ENCODE data around the gene NIPAL3.
"Not testable (repeated sequence)": the region's sequence is repeated elsewhere in the genome, so short reads cannot be mapped to it uniquely, and the experiment has no call there.

DNA sequence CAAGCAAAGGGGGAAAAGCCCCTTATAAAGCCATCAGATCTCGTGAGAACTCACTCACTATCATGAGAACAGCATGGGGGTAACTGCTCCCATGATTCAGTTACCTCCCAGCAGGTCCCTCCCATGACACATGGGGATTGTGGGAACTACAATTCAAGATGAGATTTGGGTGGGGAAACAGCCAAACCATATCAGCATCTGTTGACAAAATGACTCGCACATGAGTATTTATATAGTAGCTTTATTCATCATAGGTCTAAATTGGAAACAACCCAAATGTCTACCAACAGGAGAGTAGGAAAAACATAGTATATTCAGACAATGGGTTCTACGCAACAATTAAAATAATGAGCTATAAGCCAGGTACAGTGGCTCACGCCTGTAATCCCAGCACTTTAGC is 46.5 kb downstream of the NIPAL3 start:
- not testable (repeated sequence) for TF ChIP-seq GLIS3 (CRISPR knock-in tag; IDR thresholded peaks at IDR 0.05); ARNTL (CRISPR knock-in tag; IDR thresholded peaks at IDR 0.05; ENCODE audit: borderline replicate concordance, low read depth); RARB (CRISPR knock-in tag; IDR thresholded peaks at IDR 0.05); BACH2 (CRISPR knock-in tag; IDR thresholded peaks at IDR 0.05; ENCODE audit: borderline replicate concordance); OSR1 (CRISPR knock-in tag; IDR thresholded peaks at IDR 0.05); ZFP3 (CRISPR knock-in tag; IDR thresholded peaks at IDR 0.05); TOX (CRISPR knock-in tag; IDR thresholded peaks at IDR 0.05; ENCODE audit: borderline replicate concordance); TCF4 (CRISPR knock-in tag; IDR thresholded peaks at IDR 0.05; ENCODE audit: borderline replicate concordance); ZFP30 (CRISPR knock-in tag; IDR thresholded peaks at IDR 0.05); ZC3H10 (CRISPR knock-in tag; IDR thresholded peaks at IDR 0.05)
- TF ChIP-seq, protein P1, sequence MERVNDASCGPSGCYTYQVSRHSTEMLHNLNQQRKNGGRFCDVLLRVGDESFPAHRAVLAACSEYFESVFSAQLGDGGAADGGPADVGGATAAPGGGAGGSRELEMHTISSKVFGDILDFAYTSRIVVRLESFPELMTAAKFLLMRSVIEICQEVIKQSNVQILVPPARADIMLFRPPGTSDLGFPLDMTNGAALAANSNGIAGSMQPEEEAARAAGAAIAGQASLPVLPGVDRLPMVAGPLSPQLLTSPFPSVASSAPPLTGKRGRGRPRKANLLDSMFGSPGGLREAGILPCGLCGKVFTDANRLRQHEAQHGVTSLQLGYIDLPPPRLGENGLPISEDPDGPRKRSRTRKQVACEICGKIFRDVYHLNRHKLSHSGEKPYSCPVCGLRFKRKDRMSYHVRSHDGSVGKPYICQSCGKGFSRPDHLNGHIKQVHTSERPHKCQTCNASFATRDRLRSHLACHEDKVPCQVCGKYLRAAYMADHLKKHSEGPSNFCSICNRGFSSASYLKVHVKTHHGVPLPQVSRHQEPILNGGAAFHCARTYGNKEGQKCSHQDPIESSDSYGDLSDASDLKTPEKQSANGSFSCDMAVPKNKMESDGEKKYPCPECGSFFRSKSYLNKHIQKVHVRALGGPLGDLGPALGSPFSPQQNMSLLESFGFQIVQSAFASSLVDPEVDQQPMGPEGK (CRISPR knock-in tag; IDR thresholded peaks at IDR 0.05; ENCODE audit: borderline replicate concordance) = not testable (repeated sequence)
- TF ChIP-seq, protein P2, sequence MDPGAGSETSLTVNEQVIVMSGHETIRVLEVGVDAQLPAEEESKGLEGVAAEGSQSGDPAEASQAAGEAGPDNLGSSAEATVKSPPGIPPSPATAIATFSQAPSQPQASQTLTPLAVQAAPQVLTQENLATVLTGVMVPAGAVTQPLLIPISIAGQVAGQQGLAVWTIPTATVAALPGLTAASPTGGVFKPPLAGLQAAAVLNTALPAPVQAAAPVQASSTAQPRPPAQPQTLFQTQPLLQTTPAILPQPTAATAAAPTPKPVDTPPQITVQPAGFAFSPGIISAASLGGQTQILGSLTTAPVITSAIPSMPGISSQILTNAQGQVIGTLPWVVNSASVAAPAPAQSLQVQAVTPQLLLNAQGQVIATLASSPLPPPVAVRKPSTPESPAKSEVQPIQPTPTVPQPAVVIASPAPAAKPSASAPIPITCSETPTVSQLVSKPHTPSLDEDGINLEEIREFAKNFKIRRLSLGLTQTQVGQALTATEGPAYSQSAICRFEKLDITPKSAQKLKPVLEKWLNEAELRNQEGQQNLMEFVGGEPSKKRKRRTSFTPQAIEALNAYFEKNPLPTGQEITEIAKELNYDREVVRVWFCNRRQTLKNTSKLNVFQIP (CRISPR knock-in tag; IDR thresholded peaks at IDR 0.05; ENCODE audit: borderline replicate concordance, low read depth) = not testable (repeated sequence)
- TF ChIP-seq, protein P3, sequence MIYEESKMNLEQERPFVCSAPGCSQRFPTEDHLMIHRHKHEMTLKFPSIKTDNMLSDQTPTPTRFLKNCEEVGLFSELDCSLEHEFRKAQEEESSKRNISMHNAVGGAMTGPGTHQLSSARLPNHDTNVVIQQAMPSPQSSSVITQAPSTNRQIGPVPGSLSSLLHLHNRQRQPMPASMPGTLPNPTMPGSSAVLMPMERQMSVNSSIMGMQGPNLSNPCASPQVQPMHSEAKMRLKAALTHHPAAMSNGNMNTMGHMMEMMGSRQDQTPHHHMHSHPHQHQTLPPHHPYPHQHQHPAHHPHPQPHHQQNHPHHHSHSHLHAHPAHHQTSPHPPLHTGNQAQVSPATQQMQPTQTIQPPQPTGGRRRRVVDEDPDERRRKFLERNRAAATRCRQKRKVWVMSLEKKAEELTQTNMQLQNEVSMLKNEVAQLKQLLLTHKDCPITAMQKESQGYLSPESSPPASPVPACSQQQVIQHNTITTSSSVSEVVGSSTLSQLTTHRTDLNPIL (CRISPR knock-in tag; IDR thresholded peaks at IDR 0.05; ENCODE audit: low read depth) = not testable (repeated sequence)
- TF ChIP-seq, protein P4, sequence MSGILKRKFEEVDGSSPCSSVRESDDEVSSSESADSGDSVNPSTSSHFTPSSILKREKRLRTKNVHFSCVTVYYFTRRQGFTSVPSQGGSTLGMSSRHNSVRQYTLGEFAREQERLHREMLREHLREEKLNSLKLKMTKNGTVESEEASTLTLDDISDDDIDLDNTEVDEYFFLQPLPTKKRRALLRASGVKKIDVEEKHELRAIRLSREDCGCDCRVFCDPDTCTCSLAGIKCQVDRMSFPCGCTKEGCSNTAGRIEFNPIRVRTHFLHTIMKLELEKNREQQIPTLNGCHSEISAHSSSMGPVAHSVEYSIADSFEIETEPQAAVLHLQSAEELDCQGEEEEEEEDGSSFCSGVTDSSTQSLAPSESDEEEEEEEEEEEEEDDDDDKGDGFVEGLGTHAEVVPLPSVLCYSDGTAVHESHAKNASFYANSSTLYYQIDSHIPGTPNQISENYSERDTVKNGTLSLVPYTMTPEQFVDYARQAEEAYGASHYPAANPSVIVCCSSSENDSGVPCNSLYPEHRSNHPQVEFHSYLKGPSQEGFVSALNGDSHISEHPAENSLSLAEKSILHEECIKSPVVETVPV (CRISPR knock-in tag; IDR thresholded peaks at IDR 0.05) = not testable (repeated sequence)
